Measurements from ENCODE around the gene MREG. TPM values are rescaled to one million over a fixed set of nuclear protein-coding genes. Genes with fewer than 3 reads are reported as not detected.

Gene MREG
- total and polyA plus RNA-seq, 10 of the 15 experiments (the other 5 are each of a cell fraction or from before 2014, with no cell fraction given) = 6.9 to 45.0 (median 28.5) TPM

GRCh38 chr2:216059233-216059834 lies 46.0 kb upstream of the MREG start:
- no peaks in the 10 kb centered on the region for H4K20me1 ChIP-seq (ENCODE audit: control insufficient read depth, insufficient read depth)
- H3K4me1 ChIP-seq (ENCODE audit: control insufficient read depth, insufficient read depth, low read length) = peaks cover 24% of the 10 kb centered on the region
- TF ChIP-seq STAT1 (conservative IDR thresholded peaks at IDR 0.05) (no peak), USF1 (IDR thresholded peaks at IDR 0.05; ENCODE audit: borderline replicate concordance, extremely low read length, insufficient read depth, low read depth, low read length) (no peak), RAD21 (IDR thresholded peaks at IDR 0.05; ENCODE audit: insufficient read depth, low read depth, low read length) (peak; percentile 47), SMARCA5 (IDR thresholded peaks at IDR 0.05) (peak; percentile 64), TCF3 (IDR thresholded peaks at IDR 0.05; ENCODE audit: borderline replicate concordance, insufficient read depth, low read depth, low read length) (no peak), CTCF (IDR thresholded peaks at IDR 0.05 in 2 of 3, conservative IDR thresholded peaks at IDR 0.05 in 1 of 3; ENCODE audit: control insufficient read depth in 2 of 3, extremely low read depth in 1 of 3, insufficient read depth in 1 of 3, low read depth in 3 of 3, low read length in 3 of 3) (peak in 2 of 3 experiments; percentile 16 to 40; a peak in 2 of 6 replicates), SMC3 (IDR thresholded peaks at IDR 0.05; ENCODE audit: borderline replicate concordance, low read length) (0 out of 2 replicates have a peak, but pooled peaks have one; percentile 11), ZNF217 (IDR thresholded peaks at IDR 0.05) (peak; percentile 40; the same call in 1 of the 2 replicates), WRNIP1 (IDR thresholded peaks at IDR 0.05; ENCODE audit: borderline replicate concordance, low read depth, low read length) (no peak), IKZF2 (IDR thresholded peaks at IDR 0.05) (0 out of 4 replicates have a peak, but pooled peaks of 1 of the 2 experiments have one; percentile 23), LARP7 (IDR thresholded peaks at IDR 0.05) (no peak)
- no peak for DNase-seq (ENCODE audit: low read depth, low spot score)
- no peak for ATAC-seq
- POLR2A ChIA-PET = interaction anchor here (0.5 to 2.5 kb wide), 11 partner anchors 10 to 592 kb away, joined by 3 to 8 read pairs (median 4); partner anchors contain the start of gene XRCC5
- H3K9ac ChIP-seq (ENCODE audit: control insufficient read depth, insufficient read depth, low read length) = no peak overlapping the region
- 96% methylated on average over 5 of the region's 5 CpGs for WGBS (ENCODE audit: insufficient coverage, insufficient replicate concordance, low lambda C conversion rate, missing lambda C conversion rate)
- H3K36me3 ChIP-seq (ENCODE audit: control insufficient read depth in 2 of 2, insufficient read depth in 2 of 2, low read length in 1 of 2) = 0 out of 4 replicates have a peak, but pooled peaks cover 0 to 6% of the 10 kb centered on the region in 2 experiments
- no peak overlapping the region for H2AFZ ChIP-seq (ENCODE audit: control insufficient read depth, low read depth, low read length)
- no peaks in the 10 kb centered on the region for H3K27me3 ChIP-seq (replicated peaks in 1 of 2; ENCODE audit: control insufficient read depth in 2 of 2, insufficient read depth in 2 of 2, low read length in 1 of 2)
- intact Hi-C loops (cut with micrococcal nuclease; ENCODE audit: unreplicated experiment) = no loop called here
- in situ Hi-C loops (cut with MboI) = no loop called here
- no peak overlapping the region for H3K4me3 ChIP-seq
- H3K79me2 ChIP-seq (ENCODE audit: control insufficient read depth, insufficient read depth, low read length) = no peaks in the 10 kb centered on the region
- no peak overlapping the region for H3K27ac ChIP-seq (ENCODE audit: control insufficient read depth, insufficient read depth)
- SMC1A ChIA-PET (ENCODE audit: uncharacterized antibody, unreplicated experiment) = interaction anchor here (0.9 to 6.2 kb wide), 20 partner anchors 10 to 107 kb away, joined by 3 to 59 read pairs (median 6); partner anchors contain the start of genes PECR, TMEM169 and XRCC5
- RAD21 ChIA-PET (ENCODE audit: unreplicated experiment) = interaction anchor here (0.9 to 5.2 kb wide), 10 partner anchors 15 to 608 kb away, joined by 3 to 34 read pairs (median 6); partner anchors contain the start of genes PECR, TMEM169 and XRCC5
- H3K9me3 ChIP-seq (replicated peaks; ENCODE audit: control insufficient read depth, insufficient read depth, low read length) = no peaks in the 10 kb centered on the region; the same call in 2 of the 3 replicates
- H3K4me2 ChIP-seq (ENCODE audit: control insufficient read depth, insufficient read depth) = no peak overlapping the region
- CTCF ChIA-PET = interaction anchor here (0.9 to 6.2 kb wide), 18 partner anchors 9 to 107 kb away, joined by 4 to 89 read pairs (median 6); partner anchors contain the start of genes PECR, TMEM169 and XRCC5
- FAIRE-seq = no peak
- BruUV-seq (replicated peaks) = no TSS peak
